ENCODE measurements around the gene GALNS.
A peak's percentile ranks its signal among the peaks of the same experiment; 100 is the strongest.

GALNS gene

DNA sequence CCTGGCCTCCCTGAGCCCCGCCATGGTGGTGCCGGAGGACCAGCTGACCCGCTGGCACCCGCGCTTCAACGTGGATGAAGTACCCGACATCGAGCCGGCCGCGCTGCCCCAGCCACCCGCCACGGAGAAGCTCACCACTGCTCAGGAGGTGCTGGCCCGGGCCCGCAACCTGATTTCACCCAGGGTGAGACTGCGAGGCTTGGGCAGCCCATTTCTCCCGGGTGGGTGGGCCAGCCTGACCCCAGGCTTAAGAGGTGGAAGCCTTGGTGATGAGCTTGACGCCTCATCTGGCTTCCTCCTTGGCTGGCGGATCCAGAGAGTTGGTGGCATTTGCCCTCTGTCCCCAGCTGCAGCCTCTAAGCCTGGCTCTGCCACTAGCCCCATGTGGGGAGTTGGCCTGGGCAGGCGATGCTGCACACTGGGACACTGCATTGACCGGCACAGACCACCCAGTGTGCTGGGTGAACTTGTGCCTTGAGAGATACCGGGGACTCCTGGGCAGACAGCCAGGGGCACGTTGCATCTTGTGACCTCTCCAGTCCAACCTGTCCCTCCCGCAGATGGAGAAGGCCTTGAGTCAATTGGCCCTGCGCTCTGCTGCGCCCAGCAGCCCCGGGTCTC, 50.1 kb downstream of the GALNS start:
- no peaks in the 10 kb centered on the region for H3K4me1 Mint-ChIP-seq
- H3K36me3 Mint-ChIP-seq (ENCODE audit: low read depth), result peaks cover 5% of the 10 kb centered on the region
- H3K9me3 Mint-ChIP-seq, result no peaks in the 10 kb centered on the region
- H3K27me3 Mint-ChIP-seq (ENCODE audit: low read depth), result no peaks in the 10 kb centered on the region
- H3K4me3 Mint-ChIP-seq, result peak overlapping the region in 1 of 3 experiments; percentile 15
- no peak overlapping the region for H3K27ac Mint-ChIP-seq
- TF ChIP-seq, protein P1, sequence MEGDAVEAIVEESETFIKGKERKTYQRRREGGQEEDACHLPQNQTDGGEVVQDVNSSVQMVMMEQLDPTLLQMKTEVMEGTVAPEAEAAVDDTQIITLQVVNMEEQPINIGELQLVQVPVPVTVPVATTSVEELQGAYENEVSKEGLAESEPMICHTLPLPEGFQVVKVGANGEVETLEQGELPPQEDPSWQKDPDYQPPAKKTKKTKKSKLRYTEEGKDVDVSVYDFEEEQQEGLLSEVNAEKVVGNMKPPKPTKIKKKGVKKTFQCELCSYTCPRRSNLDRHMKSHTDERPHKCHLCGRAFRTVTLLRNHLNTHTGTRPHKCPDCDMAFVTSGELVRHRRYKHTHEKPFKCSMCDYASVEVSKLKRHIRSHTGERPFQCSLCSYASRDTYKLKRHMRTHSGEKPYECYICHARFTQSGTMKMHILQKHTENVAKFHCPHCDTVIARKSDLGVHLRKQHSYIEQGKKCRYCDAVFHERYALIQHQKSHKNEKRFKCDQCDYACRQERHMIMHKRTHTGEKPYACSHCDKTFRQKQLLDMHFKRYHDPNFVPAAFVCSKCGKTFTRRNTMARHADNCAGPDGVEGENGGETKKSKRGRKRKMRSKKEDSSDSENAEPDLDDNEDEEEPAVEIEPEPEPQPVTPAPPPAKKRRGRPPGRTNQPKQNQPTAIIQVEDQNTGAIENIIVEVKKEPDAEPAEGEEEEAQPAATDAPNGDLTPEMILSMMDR (IDR thresholded peaks at IDR 0.05; ENCODE audit: unreplicated experiment in 3 of 3), result no peak

DNA sequence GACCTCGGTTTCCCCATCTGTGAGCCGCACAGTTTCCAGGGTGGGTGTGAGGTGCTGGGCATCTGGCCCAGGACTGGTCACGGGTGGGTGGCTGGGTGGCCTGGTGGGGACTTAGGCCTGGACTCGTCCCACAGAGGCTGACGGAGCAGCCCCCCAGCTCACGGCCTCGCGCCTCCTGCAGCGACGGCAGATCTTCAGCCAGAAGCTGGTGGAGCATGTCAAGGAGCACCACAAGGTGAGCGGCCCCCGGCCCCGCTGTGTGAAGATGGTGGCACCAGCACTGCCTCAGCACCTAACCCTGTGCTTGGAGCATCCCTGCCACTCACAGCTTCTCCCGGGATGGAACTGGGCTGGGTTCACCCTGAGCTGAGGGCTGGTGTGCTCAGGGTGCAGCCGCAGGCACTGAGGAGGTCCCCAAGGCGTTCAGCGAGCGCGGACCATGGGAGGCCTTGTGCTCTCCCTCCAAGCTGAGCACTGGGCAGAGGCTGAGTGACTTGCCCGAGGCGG, 50.8 kb downstream of the GALNS start:
- no peak overlapping the region for H3K4me3 Mint-ChIP-seq
- TF ChIP-seq, protein P1 (IDR thresholded peaks at IDR 0.05; ENCODE audit: unreplicated experiment in 3 of 3), result no peak
- no peaks in the 10 kb centered on the region for H3K27me3 Mint-ChIP-seq (ENCODE audit: low read depth)
- H3K27ac Mint-ChIP-seq, result no peak overlapping the region
- H3K4me1 Mint-ChIP-seq, result no peaks in the 10 kb centered on the region
- H3K36me3 Mint-ChIP-seq (ENCODE audit: low read depth), result peaks cover 5% of the 10 kb centered on the region
- H3K9me3 Mint-ChIP-seq, result no peaks in the 10 kb centered on the region

DNA sequence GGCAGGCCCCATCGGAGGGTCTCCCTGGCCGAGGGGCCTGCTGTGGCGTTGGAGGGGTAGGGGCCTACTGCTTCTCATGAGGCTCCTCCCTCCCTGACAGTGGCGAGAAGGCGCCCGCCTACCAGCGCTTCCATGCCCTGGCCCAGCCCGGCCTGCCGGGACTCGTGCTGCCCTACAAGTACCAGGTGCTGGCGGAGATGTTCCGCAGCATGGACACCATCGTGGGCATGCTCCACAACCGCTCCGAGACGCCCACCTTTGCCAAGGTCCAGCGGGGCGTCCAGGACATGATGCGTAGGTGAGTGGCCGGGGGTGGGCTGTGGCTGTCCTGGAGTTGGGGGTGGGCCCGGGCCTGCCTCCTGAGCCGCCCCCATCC, 51.4 kb downstream of the GALNS start:
- Mint-ChIP-seq H3K36me3 (ENCODE audit: low read depth) (peaks cover 5% of the 10 kb centered on the region), H3K27me3 (ENCODE audit: low read depth) (no peaks in the 10 kb centered on the region), H3K4me3 (no peak overlapping the region), H3K27ac (no peak overlapping the region), H3K4me1 (no peaks in the 10 kb centered on the region), H3K9me3 (no peaks in the 10 kb centered on the region)
- TF ChIP-seq, protein P1 (IDR thresholded peaks at IDR 0.05; ENCODE audit: unreplicated experiment in 3 of 3), result no peak

DNA sequence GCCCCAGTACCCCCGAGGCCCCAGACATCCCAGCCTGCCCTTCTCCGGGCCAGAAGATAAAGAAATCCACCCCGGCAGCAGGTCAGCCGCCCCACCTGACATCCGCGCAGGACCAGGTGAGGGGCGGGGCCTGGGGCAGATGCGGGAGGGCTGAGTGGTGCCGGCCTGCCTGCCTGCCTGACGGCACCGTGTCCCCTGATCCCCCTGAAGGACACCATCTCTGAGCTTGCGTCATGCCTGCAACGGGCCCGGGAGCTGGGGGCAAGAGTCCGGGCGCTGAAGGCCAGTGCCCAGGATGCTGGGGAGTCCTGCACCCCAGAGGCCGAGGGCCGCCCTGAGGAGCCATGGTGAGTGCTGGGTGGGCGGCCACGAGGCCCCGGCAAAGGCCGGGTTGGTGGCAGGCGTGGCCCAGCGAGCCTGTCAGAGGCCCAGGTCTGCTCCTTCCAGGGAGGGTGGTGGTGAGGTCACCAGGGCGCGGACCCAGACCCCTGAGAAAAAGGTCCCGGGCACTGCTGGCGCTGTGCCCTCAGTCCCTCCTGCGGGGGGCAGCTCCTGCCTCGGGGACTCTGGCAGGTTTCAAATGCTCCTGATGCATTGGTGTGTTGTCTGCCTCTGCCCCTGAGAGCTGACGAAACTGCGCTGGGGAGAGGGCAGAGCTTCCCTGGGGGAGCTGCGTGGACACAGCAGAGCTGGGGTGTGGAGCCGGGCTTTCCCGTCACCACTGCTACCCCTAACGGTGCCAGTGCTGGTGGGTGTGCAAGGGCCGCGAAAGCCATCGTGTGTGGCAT, 52.0 kb downstream of the GALNS start:
- H3K4me1 Mint-ChIP-seq, result no peaks in the 10 kb centered on the region
- H3K27me3 Mint-ChIP-seq (ENCODE audit: low read depth), result no peaks in the 10 kb centered on the region
- peak overlapping the region; percentile 72 to 78 (median 75) for H3K4me3 Mint-ChIP-seq
- TF ChIP-seq, protein P1 (IDR thresholded peaks at IDR 0.05; ENCODE audit: unreplicated experiment in 3 of 3), result no peak
- peaks cover 5% of the 10 kb centered on the region for H3K36me3 Mint-ChIP-seq (ENCODE audit: low read depth)
- no peaks in the 10 kb centered on the region for H3K9me3 Mint-ChIP-seq
- H3K27ac Mint-ChIP-seq, result no peak overlapping the region

DNA sequence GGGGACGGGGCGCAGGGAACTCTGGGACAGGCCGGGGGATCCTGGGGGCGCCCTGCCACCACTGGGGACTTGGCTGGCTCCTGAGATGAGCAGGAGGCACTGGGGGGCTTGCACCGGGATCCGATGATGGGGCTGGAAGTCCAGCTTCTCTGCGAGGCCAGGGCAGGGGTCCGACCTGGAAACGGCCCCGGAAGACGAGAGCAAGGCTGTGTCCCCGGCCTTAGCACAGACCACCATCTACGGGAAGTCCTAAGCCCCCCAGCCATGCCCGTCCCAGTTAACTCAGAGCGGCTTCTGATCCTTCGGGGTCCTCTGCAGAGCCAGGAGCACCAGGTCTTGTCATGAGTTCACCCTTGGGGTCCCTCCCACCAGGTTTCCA, 52.6 kb downstream of the GALNS start:
- TF ChIP-seq, protein P1 (IDR thresholded peaks at IDR 0.05; ENCODE audit: unreplicated experiment in 3 of 3), result no peak
- Mint-ChIP-seq H3K27me3 (ENCODE audit: low read depth) (no peaks in the 10 kb centered on the region), H3K9me3 (no peaks in the 10 kb centered on the region), H3K36me3 (ENCODE audit: low read depth) (peaks cover 2% of the 10 kb centered on the region), H3K27ac (no peak overlapping the region), H3K4me1 (no peaks in the 10 kb centered on the region), H3K4me3 (peak overlapping the region; percentile 72 to 78 (median 75))
